Measurements from ENCODE around the gene SCG3.

- TF ChIP-seq POLR2AphosphoS5 (IDR thresholded peaks at IDR 0.05; ENCODE audit: low read depth, low read length) (no peak), REST (IDR thresholded peaks at IDR 0.05; ENCODE audit: insufficient read depth in 1 of 2, low read depth in 2 of 2, low read length in 2 of 2) (no peak), TAF1 (IDR thresholded peaks at IDR 0.05; ENCODE audit: borderline replicate concordance, insufficient read depth, low read length) (no peak)
These were observed 11.9 kb upstream of the SCG3 start for GRCh38 chr15:51669381-51669780.
